IMR-90 (cell line): Measurements from ENCODE around the gene GRK5. TPM values are rescaled to one million over a fixed set of nuclear protein-coding genes. Genes with fewer than 3 reads are reported as not detected.

Experiments used
- ATAC-seq: fragments of 200-7000 bp; cut with Tn5 transposase; 2 replicates; pipeline ENCODE4 v1.9.1; 2020; ENCODE audit warnings: low read depth, mild to moderate bottlenecking, moderate library complexity
- BruUV-seq: library from RNA; stranded (reverse); fragments of 400-500 nt; replicated peaks from 2 replicates; lab custom pipeline; 2021; lab: Mats Ljungman, UMichigan
- CTCF ChIA-PET: fragments of 300-600 bp; formaldehyde crosslinking; extraction: SDS; loops from one replicate; lab custom pipeline; 2021; ENCODE audit warnings: antibody characterized with exemption; lab: Yijun Ruan, JAX
- POLR2A ChIA-PET: fragments of 300-600 bp; sonication (Branson Sonifier 250); formaldehyde crosslinking; loops from one replicate; lab custom pipeline; 2022; ENCODE audit warnings: antibody characterized with exemption; ENCODE audit not compliant: unreplicated experiment; lab: Charles Lee
- DNase-seq: peaks from one replicate; pipeline ENCODE4 v3.0.0; 2013
- H2AFZ ChIP-seq: replicated peaks from 2 replicates; pipeline ENCODE3; 2013; ENCODE audit warnings: low read length, mild to moderate bottlenecking; ENCODE audit not compliant: poor library complexity
- H2AK5ac ChIP-seq: 2 replicates; pipeline ENCODE4 v1.6.1; 2013; ENCODE audit warnings: low read depth, low read length, inconsistent platforms
- H2AK9ac ChIP-seq: replicated peaks from 2 replicates; pipeline ENCODE3; 2013; ENCODE audit warnings: mild to moderate bottlenecking, low read depth, low read length, moderate library complexity; ENCODE audit not compliant: poor library complexity
- H2BK120ac ChIP-seq: 2 replicates; pipeline ENCODE4 v1.6.1; 2013; ENCODE audit warnings: low read depth, low read length, inconsistent platforms
- H2BK15ac ChIP-seq: 3 replicates; pipeline ENCODE4 v1.6.1; 2013; ENCODE audit warnings: low read depth, low read length, inconsistent platforms
- H2BK20ac ChIP-seq: 2 replicates; pipeline ENCODE4 v1.6.1; 2013; ENCODE audit warnings: low read depth, mild to moderate bottlenecking, inconsistent platforms, low read length, moderate library complexity
- H2BK5ac ChIP-seq: 2 replicates; pipeline ENCODE4 v1.6.1; 2013; ENCODE audit warnings: mild to moderate bottlenecking, low read depth, low read length, inconsistent platforms; ENCODE audit not compliant: poor library complexity, severe bottlenecking
- H3K14ac ChIP-seq: replicated peaks from 2 replicates; pipeline ENCODE4 v1.6.1; 2013; ENCODE audit warnings: low read depth, low read length, inconsistent platforms
- H3K18ac ChIP-seq: 2 replicates; pipeline ENCODE4 v1.6.1; 2013; ENCODE audit warnings: low read depth, low read length, control low read depth
- H3K23ac ChIP-seq: 2 replicates; pipeline ENCODE4 v1.6.1; 2013; ENCODE audit warnings: low read depth, low read length, inconsistent platforms
- H3K27ac ChIP-seq: 2 replicates; pipeline ENCODE4 v1.5.1; 2013; ENCODE audit warnings: mild to moderate bottlenecking, control low read depth, low read length; ENCODE audit not compliant: insufficient read depth
- H3K27me3 ChIP-seq: 2 replicates; pipeline ENCODE4 v1.6.1; 2013; ENCODE audit warnings: low read length; ENCODE audit not compliant: control insufficient read depth, insufficient read depth
- H3K36me3 ChIP-seq: 2 replicates; pipeline ENCODE4 v1.6.1; 2013; ENCODE audit warnings: low read length, mixed read lengths; ENCODE audit not compliant: control insufficient read depth, insufficient read depth
- H3K4ac ChIP-seq: 2 replicates; pipeline ENCODE4 v1.6.1; 2013; ENCODE audit warnings: low read depth, low read length, inconsistent platforms
- H3K4me1 ChIP-seq: 2 replicates; pipeline ENCODE4 v1.6.1; 2013; ENCODE audit warnings: low read length, mixed read lengths; ENCODE audit not compliant: control insufficient read depth, insufficient read depth
- H3K4me2 ChIP-seq: 2 replicates; pipeline ENCODE4 v1.6.1; 2013; ENCODE audit warnings: low read depth, mild to moderate bottlenecking, control low read depth, low read length, moderate library complexity
- H3K4me3 ChIP-seq: 2 replicates; pipeline ENCODE4 v1.5.1; 2013; ENCODE audit warnings: low read depth, mild to moderate bottlenecking, control low read depth, low read length, moderate library complexity; ENCODE audit not compliant: insufficient read depth
- H3K56ac ChIP-seq: 2 replicates; pipeline ENCODE4 v1.6.1; 2013; ENCODE audit warnings: low read length, inconsistent platforms; ENCODE audit not compliant: insufficient read depth; ENCODE audit errors: extremely low read depth
- H3K79me1 ChIP-seq, 2 experiments: 2 replicates each; pipeline ENCODE4 v1.6.1; 2013; ENCODE audit warnings: low read length in 2 of 2, inconsistent platforms in 1 of 2, low read depth in 1 of 2
- H3K9ac ChIP-seq: 2 replicates; pipeline ENCODE4 v1.6.1; 2013; ENCODE audit warnings: low read depth, low read length, control low read depth
- H3K9me1 ChIP-seq: 2 replicates; pipeline ENCODE4 v1.6.1; 2013; ENCODE audit warnings: low read length, inconsistent platforms; ENCODE audit not compliant: insufficient read depth
- H3K9me3 ChIP-seq: 2 replicates; pipeline ENCODE4 v1.6.1; 2013; ENCODE audit warnings: low read length; ENCODE audit not compliant: control insufficient read depth, insufficient read depth
- H4K20me1 ChIP-seq: 2 replicates; pipeline ENCODE4 v1.6.1; 2013; ENCODE audit warnings: low read length, inconsistent platforms; ENCODE audit not compliant: insufficient read depth
- H4K5ac ChIP-seq: 2 replicates; pipeline ENCODE4 v1.6.1; 2013; ENCODE audit warnings: mild to moderate bottlenecking, low read depth, low read length, control low read depth
- H4K8ac ChIP-seq, 2 experiments: 2 replicates each; pipeline ENCODE4 v1.6.1; 2013; ENCODE audit warnings: low read depth in 2 of 2, low read length in 2 of 2, control low read depth in 1 of 2, inconsistent platforms in 1 of 2
- H4K91ac ChIP-seq: 2 replicates; pipeline ENCODE4 v1.6.1; 2013; ENCODE audit warnings: low read depth, low read length, inconsistent platforms; ENCODE audit not compliant: insufficient read depth
- CEBPB ChIP-seq: IDR thresholded peaks from 2 replicates; pipeline ENCODE4 v1.6.1; 2012; ENCODE audit warnings: low read depth, low read length, improper control_type of control experiment
- CHD1 ChIP-seq: IDR thresholded peaks from 2 replicates; pipeline ENCODE4 v1.6.1; 2012; ENCODE audit warnings: low read depth, low read length, improper control_type of control experiment
- FOS ChIP-seq: fragments of 150-350 bp; IDR thresholded peaks from 2 replicates; pipeline ENCODE4 v1.6.1; 2016; ENCODE audit warnings: low read depth, low read length
- MAFK ChIP-seq: IDR thresholded peaks from 2 replicates; pipeline ENCODE4 v1.6.1; 2012; ENCODE audit warnings: low read depth, low read length, improper control_type of control experiment
- POLR2A ChIP-seq: IDR thresholded peaks from 2 replicates; pipeline ENCODE4 v1.6.1; 2012; ENCODE audit warnings: mild to moderate bottlenecking, low read depth, low read length
- RAD21 ChIP-seq: IDR thresholded peaks from 2 replicates; pipeline ENCODE4 v1.6.1; 2012; ENCODE audit warnings: low read length, improper control_type of control experiment
- RCOR1 ChIP-seq: IDR thresholded peaks from 2 replicates; pipeline ENCODE4 v1.6.1; 2012; ENCODE audit warnings: mild to moderate bottlenecking, low read length, improper control_type of control experiment; ENCODE audit not compliant: insufficient replicate concordance
- RFX5 ChIP-seq: IDR thresholded peaks from 2 replicates; pipeline ENCODE4 v1.8.0; 2012; ENCODE audit warnings: low read depth, mild to moderate bottlenecking, low read length, moderate library complexity
- WGBS, 2 experiments: methylation state at CpG; one replicate each; pipeline versions ENCODE4 v1.1.5 to v1.1.7; 2013; ENCODE audit warnings: missing lambda C conversion rate in 2 of 2; ENCODE audit not compliant: insufficient read length in 1 of 2; ENCODE audit errors: extremely low coverage in 2 of 2; 5-methylcytosine and 5-hydroxymethylcytosine counted together
- dilution Hi-C: fragments of 300-500 bp; cut with HindIII; formaldehyde crosslinking; loops from one replicate; pipeline ENCODE4 v1.14.3; 2018; ENCODE audit warnings: low sequenced_read_pairs; ENCODE audit not compliant: unreplicated experiment
- in situ Hi-C: fragments of 300-500 bp; cut with MboI; formaldehyde crosslinking; loops from 3 replicates; pipeline ENCODE4 v1.14.3; 2019; ENCODE audit warnings: low sequenced_read_pairs, inconsistent platforms, mixed read lengths
- intact Hi-C: fragments of 100-400 bp; cut with micrococcal nuclease; formaldehyde crosslinking; loops from 2 replicates; pipeline ENCODE4 v1.10.0; 2022
- polyA plus RNA-seq, 3 experiments: library from polyadenylated mRNA; depleted of rRNA; stranded (reverse); fragments of >200 nt; gene quantifications; 2 replicates each; pipeline ENCODE4 v1.2.3, GENCODE V29; 2012; ENCODE audit warnings: low replicate concordance in 1 of 3
- total RNA-seq: library from RNA; depleted of rRNA; stranded (reverse); fragments of >200 nt; gene quantifications from 2 replicates; pipeline ENCODE4 v1.2.3, GENCODE V29; 2012

Gene GRK5
- total and polyA plus RNA-seq, 2 of the 4 experiments (the other 2 are of a cell fraction), result 12.9 to 16.3 TPM

GRCh38 chr10:119257899-119258419, 50.6 kb downstream of the GRK5 start:
- no peak overlapping the region for H2AK5ac ChIP-seq
- H3K14ac ChIP-seq, result peak overlapping the region; percentile 13; the same call in 1 of the 2 replicates
- H2AK9ac ChIP-seq, result no peak overlapping the region
- dilution Hi-C loops (no loop called here), intact Hi-C loops (no loop called here), in situ Hi-C loops (no loop called here)
- no peak overlapping the region for H3K18ac ChIP-seq
- no peaks in the 10 kb centered on the region for H3K27me3 ChIP-seq
- TF ChIP-seq CEBPB (no peak), RCOR1 (no peak), MAFK (no peak), FOS (no peak), POLR2A (no peak), RAD21 (no peak), RFX5 (no peak), CHD1 (no peak)
- peaks cover 27 to 69% of the 10 kb centered on the region in 2 experiments for H3K79me1 ChIP-seq
- no peaks in the 10 kb centered on the region for H3K9me3 ChIP-seq
- ChIA-PET POLR2A (no interaction called here), CTCF (no interaction called here)
- H3K4ac ChIP-seq, result peak overlapping the region; percentile 36; the same call in 1 of the 2 replicates
- H4K20me1 ChIP-seq, result peaks cover 70% of the 10 kb centered on the region
- no peak overlapping the region for H3K4me3 ChIP-seq
- H4K8ac ChIP-seq, result peak overlapping the region in 1 of 2 experiments; percentile 31; a peak in 1 of 4 replicates
- no peak overlapping the region for H2AFZ ChIP-seq
- peaks cover 10% of the 10 kb centered on the region for H3K36me3 ChIP-seq
- no peak overlapping the region for H2BK120ac ChIP-seq
- no peak overlapping the region for H3K27ac ChIP-seq
- no peak overlapping the region; the same call in 1 of the 2 replicates for H4K91ac ChIP-seq
- no peak overlapping the region for H2BK15ac ChIP-seq
- no CpG with 5 or more reads among the region's 4 CpGs for WGBS, 2 experiments
- H2BK20ac ChIP-seq, result 0 out of 2 replicates have a peak overlapping the region, but pooled peaks have one; percentile 20
- no peak overlapping the region for H2BK5ac ChIP-seq
- DNase-seq (peak; percentile 26), ATAC-seq (no peak)
- no peak overlapping the region for H3K4me2 ChIP-seq
- H3K4me1 ChIP-seq, result peaks cover 29% of the 10 kb centered on the region
- peaks cover 13% of the 10 kb centered on the region for H3K9me1 ChIP-seq
- peak overlapping the region; percentile 35; the same call in 1 of the 2 replicates for H3K23ac ChIP-seq
- BruUV-seq, result no TSS peak
- H3K56ac ChIP-seq, result no peak overlapping the region
- no peak overlapping the region for H3K9ac ChIP-seq
- H4K5ac ChIP-seq, result no peak overlapping the region
